Stimulated activated CD4-positive, alpha-beta T cell treated with anti-CD3 and anti-CD28 coated beads, Interleukin-12 subunit alpha, Interleukin-12 subunit beta, amount 100 ng/mL, for 4 hours (primary cell): ENCODE results near the gene ZACN.
"Not testable (repeated sequence)": the region's sequence is repeated elsewhere in the genome, so short reads cannot be mapped to it uniquely, and the experiment has no call there.

Experiments
- DNase-seq: peaks from one replicate; pipeline ENCODE4 v3.0.0-alpha.2; 2020

Gene ZACN

GRCh38 chr17:76056882-76057281, 22.1 kb upstream of the ZACN start:
- DNase-seq: no peak

- DNase-seq: not testable (repeated sequence)
These were observed 20.7 kb upstream of the ZACN start for GRCh38 chr17:76058264-76058663.

GRCh38 chr17:76063875-76064546, 15.0 kb upstream of the ZACN start:
- DNase-seq: no peak

GRCh38 chr17:76065775-76066174, 13.2 kb upstream of the ZACN start:
- DNase-seq: no peak

- DNase-seq: no peak
These were observed 7.3 kb upstream of the ZACN start for GRCh38 chr17:76071531-76072147.

GRCh38 chr17:76072148-76072858, 6.7 kb upstream of the ZACN start, which contains the start of gene SRP68:
Gene SRP68 (minus strand): TSS chr17:76072517. CDS start chr17:76072491, 26 bp downstream.
- peak; percentile 78 for DNase-seq

- DNase-seq: no peak
These were observed 4.3 kb upstream of the ZACN start, which contains the start of gene GALR2 for GRCh38 chr17:76074390-76075363. Gene GALR2 (plus strand): TSS chr17:76074781. CDS start chr17:76074884, 103 bp downstream.

- DNase-seq: no peak
These were observed 3.4 kb upstream of the ZACN start for GRCh38 chr17:76075364-76076145.

GRCh38 chr17:76076146-76076764, 2.7 kb upstream of the ZACN start:
- DNase-seq: no peak

GRCh38 chr17:76076765-76077583, 2.0 kb upstream of the ZACN start:
- DNase-seq: no peak

- DNase-seq: no peak
These were observed 1.3 kb upstream of the ZACN start for GRCh38 chr17:76077584-76078110.

- not testable (repeated sequence) for DNase-seq
These were observed 612 bp upstream of the ZACN start for GRCh38 chr17:76078370-76078769.

GRCh38 chr17:76079535-76079955, 563 bp downstream of the ZACN start:
- DNase-seq: no peak

GRCh38 chr17:76079956-76080767, 1.2 kb downstream of the ZACN start:
- DNase-seq: no peak

GRCh38 chr17:76080768-76081287, 1.8 kb downstream of the ZACN start:
- no peak for DNase-seq

- DNase-seq: no peak
These were observed 2.6 kb downstream of the ZACN start for GRCh38 chr17:76081295-76082210.

GRCh38 chr17:76082326-76083251, 3.6 kb downstream of the ZACN start:
- DNase-seq: no peak
